Glomerular visceral epithelial cell (primary cell): ENCODE data around the gene UNC13D.

Experiments used
- DNase-seq: peaks from one replicate; pipeline ENCODE4 v3.0.0-alpha.2; 2016; ENCODE audit errors: extremely low spot score

Gene UNC13D

GRCh38 chr17:75834279-75834920 lies 9.8 kb downstream of the UNC13D start:
- no peak for DNase-seq

GRCh38 chr17:75832652-75833400 lies 11.4 kb downstream of the UNC13D start:
- DNase-seq = no peak

GRCh38 chr17:75832164-75832651 lies 12.0 kb downstream of the UNC13D start:
- peak; percentile 78 for DNase-seq

GRCh38 chr17:75831032-75831571 lies 13.1 kb downstream of the UNC13D start:
- DNase-seq = no peak

- DNase-seq = no peak
Observed at GRCh38 chr17:75830164-75831031, 13.8 kb downstream of the UNC13D start.

- DNase-seq = no peak
Observed at GRCh38 chr17:75829747-75830146, 14.5 kb downstream of the UNC13D start.

GRCh38 chr17:75828741-75829140 lies 15.5 kb downstream of the UNC13D start:
- DNase-seq = no peak

GRCh38 chr17:75828076-75828400 lies 16.2 kb downstream of the UNC13D start:
- DNase-seq = no peak

- DNase-seq = peak; percentile 44
Observed at GRCh38 chr17:75827308-75828075, 16.7 kb downstream of the UNC13D start.

GRCh38 chr17:75826561-75827307 lies 17.5 kb downstream of the UNC13D start:
- DNase-seq = no peak

- no peak for DNase-seq
Observed at GRCh38 chr17:75825748-75826370, 18.3 kb downstream of the UNC13D start.

- DNase-seq = no peak
Observed at GRCh38 chr17:75825149-75825552, 19.1 kb downstream of the UNC13D start.

GRCh38 chr17:75824666-75825065 lies 19.5 kb downstream of the UNC13D start:
- no peak for DNase-seq

- no peak for DNase-seq
Observed at GRCh38 chr17:75824050-75824552, 20.1 kb downstream of the UNC13D start.

- DNase-seq = no peak
Observed at GRCh38 chr17:75823257-75824041, 20.8 kb downstream of the UNC13D start.

GRCh38 chr17:75822800-75823166 lies 21.4 kb downstream of the UNC13D start:
- DNase-seq = no peak

GRCh38 chr17:75822119-75822799 lies 21.9 kb downstream of the UNC13D start:
- no peak for DNase-seq

GRCh38 chr17:75821552-75821951 lies 22.7 kb downstream of the UNC13D start:
- DNase-seq = no peak
